Activated naive CD4-positive, alpha-beta T cell treated with anti-CD3 and anti-CD28 coated beads for 36 hours (primary cell): ENCODE measurements around the gene DIP2C. TPM values are rescaled to one million over a fixed set of nuclear protein-coding genes. Genes with fewer than 3 reads are reported as not detected.

Experiments
- CTCF ChIA-PET: fragments of 350-600 bp; sonication (Branson Sonifier 250); formaldehyde crosslinking; loops from one replicate; lab custom pipeline; 2021; ENCODE audit warnings: antibody characterized with exemption; lab: Charles Lee
- DNase-seq: peaks from one replicate; pipeline ENCODE4 v3.0.0-alpha.2; 2020
- H3K27ac Mint-ChIP-seq: one replicate; pipeline ENCODE4 v1.8.0; 2021; ENCODE audit warnings: mild to moderate bottlenecking, mixed read lengths
- H3K27me3 Mint-ChIP-seq: one replicate; pipeline ENCODE4 v1.8.0; 2021; ENCODE audit warnings: low read depth, mixed read lengths
- H3K36me3 Mint-ChIP-seq: one replicate; pipeline ENCODE4 v1.8.0; 2021; ENCODE audit warnings: low read depth, mixed read lengths
- H3K4me1 Mint-ChIP-seq: one replicate; pipeline ENCODE4 v1.8.0; 2021; ENCODE audit warnings: low read depth, mixed read lengths
- H3K4me3 Mint-ChIP-seq: one replicate; pipeline ENCODE4 v1.8.0; 2021; ENCODE audit warnings: mild to moderate bottlenecking, moderate library complexity, mixed read lengths
- H3K9me3 Mint-ChIP-seq: one replicate; pipeline ENCODE4 v1.8.0; 2021; ENCODE audit warnings: mixed read lengths
- intact Hi-C: fragments of 100-400 bp; cut with micrococcal nuclease; formaldehyde crosslinking; loops from one replicate; pipeline ENCODE4 v1.15.1; 2023
- total RNA-seq, 2 experiments: library from RNA; stranded (reverse); gene quantifications; one replicate each; pipeline ENCODE4 v1.2.3, GENCODE V29; 2021

Gene DIP2C
- total RNA-seq, 2 experiments from 2014 or later: 0.67 to 0.91 TPM

DNA sequence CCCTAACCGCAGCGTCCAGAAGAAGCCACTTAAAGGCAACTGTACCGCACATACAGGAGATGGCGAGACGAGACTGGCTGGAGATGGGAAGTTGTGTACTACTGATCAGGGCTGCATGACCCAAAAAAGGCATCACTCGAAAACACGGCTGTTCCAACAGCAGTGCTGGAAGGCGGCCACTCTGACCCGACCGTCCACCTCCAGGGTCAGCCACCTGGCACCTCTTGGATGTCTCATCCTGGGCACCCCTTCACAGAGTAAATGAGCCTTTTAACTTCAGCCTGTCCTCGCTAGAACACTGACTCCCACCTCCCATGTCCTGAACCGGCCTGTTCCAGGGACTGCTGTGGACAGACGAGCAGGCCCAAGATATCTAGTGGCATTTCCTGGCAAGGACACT is 180.7 kb downstream of the DIP2C start:
- DNase-seq: no peak
- Mint-ChIP-seq H3K27ac (no peak overlapping the region), H3K4me3 (no peak overlapping the region), H3K4me1 (peaks cover 13% of the 10 kb centered on the region), H3K9me3 (no peaks in the 10 kb centered on the region), H3K36me3 (no peaks in the 10 kb centered on the region), H3K27me3 (no peaks in the 10 kb centered on the region)
- CTCF ChIA-PET: interaction anchor here (1.9 kb wide), 1 partner anchor 21 kb away, joined by 3 read pairs; no protein-coding TSS in a partner anchor
- intact Hi-C loops: no loop called here

DNA sequence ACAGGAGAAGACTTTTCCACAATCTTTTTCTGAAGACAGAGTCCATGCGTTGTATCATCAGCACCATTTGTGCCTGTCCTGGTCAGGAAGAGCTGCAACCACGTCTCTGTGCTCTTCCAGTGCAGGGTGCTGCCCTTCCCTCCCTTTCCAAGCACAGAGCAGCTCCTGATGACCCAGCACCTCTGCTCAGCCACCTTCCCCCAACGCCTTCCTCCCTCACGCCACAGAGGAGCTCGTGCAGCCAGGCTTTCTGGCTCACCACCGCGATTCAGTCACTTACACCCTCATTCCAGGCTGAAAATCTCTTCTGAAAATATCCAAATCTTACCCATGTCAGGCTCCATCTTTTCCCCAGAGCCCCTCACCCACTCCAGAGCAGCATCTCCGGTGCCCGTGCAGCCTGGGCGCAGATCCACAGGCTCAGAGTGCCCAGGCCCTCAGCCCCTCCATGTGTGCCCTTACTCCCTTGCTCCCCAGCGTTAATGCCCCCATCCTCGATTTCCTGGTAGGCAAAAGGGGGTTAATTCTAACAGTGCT is 181.5 kb downstream of the DIP2C start:
- CTCF ChIA-PET: interaction anchor here (1.9 kb wide), 1 partner anchor 20 kb away, joined by 3 read pairs; no protein-coding TSS in a partner anchor
- Mint-ChIP-seq H3K4me3 (no peak overlapping the region), H3K9me3 (no peaks in the 10 kb centered on the region), H3K36me3 (no peaks in the 10 kb centered on the region), H3K4me1 (peaks cover 10% of the 10 kb centered on the region), H3K27me3 (no peaks in the 10 kb centered on the region), H3K27ac (no peak overlapping the region)
- no peak for DNase-seq
- intact Hi-C loops: no loop called here

DNA sequence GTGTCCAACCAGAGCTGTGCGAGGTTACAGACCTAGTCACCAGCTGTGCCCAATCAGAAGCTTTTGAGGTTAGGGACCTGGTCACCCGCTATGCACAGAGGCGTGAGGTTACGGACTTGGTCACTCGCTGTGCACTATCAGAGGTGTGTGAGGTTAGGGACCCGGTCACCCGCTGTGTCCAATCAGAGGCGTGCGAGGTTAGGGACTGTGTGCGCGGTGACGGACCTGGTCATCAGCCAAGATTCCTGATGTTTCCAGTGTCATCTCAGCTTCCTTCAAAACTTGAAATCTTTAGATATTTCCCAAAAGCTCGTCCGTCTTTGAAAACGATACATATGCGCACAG is 182.1 kb downstream of the DIP2C start:
- no peaks in the 10 kb centered on the region for H3K27me3 Mint-ChIP-seq
- H3K9me3 Mint-ChIP-seq: no peaks in the 10 kb centered on the region
- CTCF ChIA-PET: no interaction called here
- H3K27ac Mint-ChIP-seq: no peak overlapping the region
- no peaks in the 10 kb centered on the region for H3K36me3 Mint-ChIP-seq
- peaks cover 17% of the 10 kb centered on the region for H3K4me1 Mint-ChIP-seq
- H3K4me3 Mint-ChIP-seq: no peak overlapping the region
- no peak for DNase-seq
- intact Hi-C loops: no loop called here

DNA sequence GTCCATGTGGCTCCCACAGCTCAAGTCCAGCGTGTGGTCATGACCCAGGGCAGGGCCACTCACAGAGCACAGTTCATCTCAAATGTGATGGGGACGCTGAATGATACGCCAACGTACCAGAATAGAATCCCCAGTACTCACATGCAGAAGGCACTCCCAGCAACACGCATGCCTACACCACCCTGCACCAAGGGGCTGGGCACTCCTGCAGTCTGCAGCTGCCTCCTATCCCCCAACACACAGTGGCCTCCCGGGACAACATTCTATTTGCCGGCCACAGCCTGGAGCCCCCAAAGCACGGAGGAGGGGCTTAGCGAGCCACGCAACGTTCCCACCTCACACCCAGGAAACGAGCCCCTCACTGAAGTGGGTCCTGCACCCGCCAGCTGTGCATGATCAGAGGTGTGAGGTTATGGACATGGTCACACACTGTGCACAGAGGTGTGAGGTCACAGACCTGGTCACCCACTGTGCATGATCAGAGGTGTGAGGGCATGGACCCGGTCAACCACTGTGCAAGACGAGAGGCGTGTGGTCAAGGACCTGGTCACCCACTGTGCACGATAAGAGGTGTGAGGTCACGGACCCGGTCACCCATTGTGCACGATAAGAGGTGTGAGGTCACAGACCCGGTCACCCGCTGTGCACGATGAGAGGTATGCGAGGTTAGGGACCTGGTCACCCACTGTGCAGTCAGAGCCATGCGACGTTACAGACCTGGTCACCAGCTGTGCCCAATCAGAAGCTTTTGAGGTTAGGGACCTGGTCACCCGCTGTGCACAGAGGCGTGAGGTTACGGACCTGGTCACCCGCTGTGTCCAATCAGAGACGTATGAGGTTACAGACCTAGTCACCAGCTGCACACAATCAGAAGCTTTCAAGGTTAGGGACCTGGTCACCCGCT is 182.8 kb downstream of the DIP2C start:
- H3K4me1 Mint-ChIP-seq: peaks cover 21% of the 10 kb centered on the region
- no peak overlapping the region for H3K4me3 Mint-ChIP-seq
- H3K36me3 Mint-ChIP-seq: no peaks in the 10 kb centered on the region
- no peaks in the 10 kb centered on the region for H3K9me3 Mint-ChIP-seq
- DNase-seq: no peak
- intact Hi-C loops: no loop called here
- H3K27ac Mint-ChIP-seq: no peak overlapping the region
- CTCF ChIA-PET: no interaction called here
- no peaks in the 10 kb centered on the region for H3K27me3 Mint-ChIP-seq

DNA sequence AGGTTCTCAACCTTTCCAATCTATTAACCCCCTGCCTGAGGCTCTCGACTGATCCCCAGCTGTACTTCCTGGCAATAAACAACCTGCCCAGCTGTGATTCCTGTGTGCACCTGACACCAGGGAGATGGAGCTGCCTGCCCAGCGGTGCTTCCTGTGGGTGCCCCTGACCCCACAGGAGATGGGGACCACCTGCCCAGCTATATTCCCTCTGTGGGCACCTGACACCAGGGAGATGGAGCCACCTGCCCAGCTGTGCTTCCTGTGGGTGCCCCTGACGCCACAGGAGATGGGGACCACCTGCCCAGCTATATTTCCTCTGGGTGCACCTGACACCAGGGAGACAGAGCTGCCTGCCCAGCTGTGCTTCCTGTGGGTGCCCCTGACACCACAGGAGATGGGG is 184.0 kb downstream of the DIP2C start:
- CTCF ChIA-PET: interaction anchor here (1.3 kb wide), 1 partner anchor 8 kb away, joined by 3 read pairs; no protein-coding TSS in a partner anchor
- no peaks in the 10 kb centered on the region for H3K27me3 Mint-ChIP-seq
- H3K4me3 Mint-ChIP-seq: no peak overlapping the region
- no peak for DNase-seq
- peaks cover 26% of the 10 kb centered on the region for H3K4me1 Mint-ChIP-seq
- H3K27ac Mint-ChIP-seq: no peak overlapping the region
- H3K9me3 Mint-ChIP-seq: no peaks in the 10 kb centered on the region
- H3K36me3 Mint-ChIP-seq: no peaks in the 10 kb centered on the region
- intact Hi-C loops: no loop called here

DNA sequence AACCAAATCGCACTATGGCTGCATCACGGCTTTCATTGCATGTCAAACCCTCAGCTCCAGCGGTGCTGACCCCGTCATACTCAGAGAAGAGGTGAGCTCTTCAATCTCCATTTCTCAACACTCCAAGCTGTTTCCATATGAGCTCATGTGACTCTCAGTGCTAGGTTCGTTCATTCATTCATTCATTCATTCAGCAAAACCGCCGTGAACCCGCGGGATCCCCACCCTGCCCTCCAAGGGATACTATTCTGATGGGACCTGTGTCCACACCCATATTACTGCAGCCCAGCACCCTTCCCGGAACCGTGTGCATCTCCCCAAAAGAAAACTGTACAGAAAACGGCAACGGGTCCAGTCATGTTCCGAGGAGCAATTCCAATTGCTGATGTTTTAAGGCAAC is 184.7 kb downstream of the DIP2C start:
- Mint-ChIP-seq H3K9me3 (no peaks in the 10 kb centered on the region), H3K4me3 (no peak overlapping the region), H3K4me1 (peaks cover 27% of the 10 kb centered on the region), H3K27me3 (no peaks in the 10 kb centered on the region), H3K27ac (no peak overlapping the region), H3K36me3 (no peaks in the 10 kb centered on the region)
- CTCF ChIA-PET: interaction anchor here (1.3 kb wide), 1 partner anchor 8 kb away, joined by 3 read pairs; no protein-coding TSS in a partner anchor
- intact Hi-C loops: no loop called here
- no peak for DNase-seq

DNA sequence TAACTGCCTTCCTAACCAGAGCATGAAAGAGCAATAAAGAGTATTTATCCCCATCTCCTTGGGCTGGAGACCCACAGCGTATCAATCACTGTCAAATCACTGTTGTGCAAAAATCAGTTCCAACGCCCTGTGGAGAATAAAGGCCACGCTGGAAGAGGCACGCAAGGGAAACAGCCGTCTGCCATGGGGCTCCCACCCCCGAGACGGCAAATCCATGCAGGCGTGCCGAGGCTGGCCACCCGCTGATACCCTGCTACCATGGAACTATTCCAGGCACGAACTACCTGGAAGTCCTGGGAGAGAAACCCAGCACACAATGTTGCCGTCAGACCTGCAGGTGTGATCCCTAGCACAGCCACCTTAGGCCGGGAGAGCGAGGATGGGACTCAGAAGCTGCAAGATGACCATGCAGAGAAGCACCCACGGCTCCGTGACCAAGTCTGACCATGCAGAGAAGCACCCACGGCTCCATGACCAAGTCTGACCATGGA is 185.3 kb downstream of the DIP2C start:
- CTCF ChIA-PET: interaction anchor here (1.3 kb wide), 1 partner anchor 9 kb away, joined by 3 read pairs; no protein-coding TSS in a partner anchor
- Mint-ChIP-seq H3K27me3 (no peaks in the 10 kb centered on the region), H3K4me3 (no peak overlapping the region), H3K9me3 (no peaks in the 10 kb centered on the region), H3K27ac (no peak overlapping the region), H3K36me3 (no peaks in the 10 kb centered on the region), H3K4me1 (peaks cover 29% of the 10 kb centered on the region)
- no peak for DNase-seq
- intact Hi-C loops: no loop called here

DNA sequence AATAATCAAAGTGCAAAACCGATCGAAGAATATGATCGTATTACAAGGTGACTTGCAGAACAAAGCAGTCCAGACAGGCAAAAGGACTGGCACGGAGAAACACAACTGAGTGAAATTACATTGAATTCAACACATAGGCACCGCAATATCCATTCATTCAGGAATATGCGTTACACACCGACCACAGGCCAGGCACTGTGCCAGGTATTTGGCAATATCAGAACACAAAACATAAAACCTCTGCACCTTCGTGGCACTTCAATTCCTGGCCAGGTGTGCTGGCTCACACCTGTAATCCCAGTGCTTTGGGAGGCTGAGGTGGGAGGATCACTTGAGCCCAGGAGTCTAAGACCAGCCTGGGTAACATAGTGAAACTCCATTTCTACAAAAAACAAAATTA is 187.9 kb downstream of the DIP2C start:
- intact Hi-C loops: no loop called here
- Mint-ChIP-seq H3K4me3 (no peak overlapping the region), H3K4me1 (peaks cover 29% of the 10 kb centered on the region), H3K27me3 (no peaks in the 10 kb centered on the region), H3K9me3 (no peaks in the 10 kb centered on the region), H3K36me3 (no peaks in the 10 kb centered on the region), H3K27ac (no peak overlapping the region)
- CTCF ChIA-PET: interaction anchor here (2.2 kb wide), 1 partner anchor 10 kb away, joined by 12 read pairs; no protein-coding TSS in a partner anchor
- no peak for DNase-seq

DNA sequence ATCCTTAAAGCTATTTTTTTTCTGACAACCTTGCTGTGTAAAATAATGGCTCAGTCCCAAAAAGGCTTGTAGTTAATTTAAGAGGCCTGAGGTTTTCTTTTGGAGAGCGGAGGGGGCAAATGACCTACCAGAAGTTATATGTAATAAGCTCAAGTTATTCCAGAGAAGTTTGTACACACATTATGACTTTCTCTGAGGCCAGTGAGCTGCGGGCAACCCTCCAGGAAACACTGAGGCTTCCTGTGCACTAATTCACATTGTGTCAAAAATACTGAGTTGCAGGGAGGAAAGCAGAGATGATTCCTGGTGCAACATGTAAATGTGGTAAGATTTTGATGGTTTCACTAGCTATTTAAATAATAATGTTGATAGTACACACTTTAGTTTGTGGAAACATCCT is 188.6 kb downstream of the DIP2C start:
- Mint-ChIP-seq H3K4me1 (peaks cover 29% of the 10 kb centered on the region), H3K27me3 (no peaks in the 10 kb centered on the region), H3K9me3 (no peaks in the 10 kb centered on the region), H3K4me3 (no peak overlapping the region), H3K36me3 (no peaks in the 10 kb centered on the region), H3K27ac (no peak overlapping the region)
- intact Hi-C loops: no loop called here
- CTCF ChIA-PET: interaction anchor here (0.6 to 1.0 kb wide), 3 partner anchors 10 to 163 kb away, joined by 3 to 5 read pairs (median 5); no protein-coding TSS in a partner anchor
- DNase-seq: peak; percentile 26

DNA sequence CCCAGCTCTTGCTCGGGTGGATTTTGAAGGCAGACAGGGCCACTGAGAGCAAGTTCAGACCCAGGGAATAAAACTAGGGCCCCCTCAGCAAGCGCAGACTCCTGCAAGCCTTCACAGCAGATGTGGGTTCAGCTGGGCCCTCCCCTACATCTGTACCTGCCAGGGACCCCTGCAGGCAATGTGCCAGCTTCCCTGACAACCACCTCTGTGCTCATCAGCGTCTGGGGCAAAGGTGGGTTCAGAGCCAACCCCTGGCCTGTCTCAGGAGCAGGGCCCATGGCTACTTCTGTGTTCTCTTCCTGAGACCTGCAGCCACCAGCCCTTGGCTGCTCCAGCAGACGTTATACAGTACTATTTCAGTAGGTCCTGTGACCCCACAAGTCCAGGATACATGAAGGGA is 189.5 kb downstream of the DIP2C start:
- Mint-ChIP-seq H3K4me3 (no peak overlapping the region), H3K27ac (no peak overlapping the region), H3K4me1 (peaks cover 29% of the 10 kb centered on the region), H3K9me3 (no peaks in the 10 kb centered on the region), H3K36me3 (no peaks in the 10 kb centered on the region), H3K27me3 (no peaks in the 10 kb centered on the region)
- DNase-seq: no peak
- CTCF ChIA-PET: interaction anchor here (1.0 kb wide), 2 partner anchors 10 to 12 kb away, joined by 3 to 5 read pairs; no protein-coding TSS in a partner anchor
- intact Hi-C loops: no loop called here

DNA sequence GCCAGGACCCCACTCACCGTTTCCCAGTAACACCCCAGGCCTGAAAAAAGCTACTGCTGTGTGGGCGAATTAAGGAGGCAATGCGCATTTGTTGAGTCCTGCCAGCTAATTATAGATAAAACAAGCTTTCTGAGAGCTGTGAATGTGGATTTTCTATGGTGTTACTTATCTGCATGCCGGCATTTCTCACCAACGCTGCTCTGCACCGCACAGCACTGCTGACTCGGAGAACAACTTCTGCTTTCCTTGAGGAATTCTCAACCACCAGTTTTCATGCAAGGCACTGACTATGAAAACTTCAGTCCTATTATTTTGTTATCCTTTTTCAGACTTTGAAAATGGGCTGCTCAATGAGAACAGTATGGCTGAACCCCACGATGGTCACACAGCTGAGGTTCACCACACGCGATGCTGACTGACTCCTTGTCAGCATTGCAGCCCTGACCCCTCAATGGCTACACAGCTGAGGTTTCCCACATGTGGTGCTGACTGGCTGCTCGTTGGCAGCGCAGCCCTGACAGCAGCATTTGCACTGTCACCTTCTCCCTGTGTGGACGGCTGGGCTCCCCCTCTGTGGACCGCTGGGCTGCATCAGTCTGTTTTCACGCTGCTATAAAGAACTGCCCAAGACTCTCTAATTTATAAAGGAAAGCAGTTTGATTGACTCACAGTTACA is 190.6 kb downstream of the DIP2C start:
- Mint-ChIP-seq H3K9me3 (no peaks in the 10 kb centered on the region), H3K36me3 (no peaks in the 10 kb centered on the region), H3K27ac (no peak overlapping the region), H3K4me1 (peaks cover 29% of the 10 kb centered on the region), H3K4me3 (no peak overlapping the region), H3K27me3 (no peaks in the 10 kb centered on the region)
- intact Hi-C loops: no loop called here
- no peak for DNase-seq
- CTCF ChIA-PET: interaction anchor here (2.6 kb wide), 1 partner anchor 12 kb away, joined by 6 read pairs; no protein-coding TSS in a partner anchor

DNA sequence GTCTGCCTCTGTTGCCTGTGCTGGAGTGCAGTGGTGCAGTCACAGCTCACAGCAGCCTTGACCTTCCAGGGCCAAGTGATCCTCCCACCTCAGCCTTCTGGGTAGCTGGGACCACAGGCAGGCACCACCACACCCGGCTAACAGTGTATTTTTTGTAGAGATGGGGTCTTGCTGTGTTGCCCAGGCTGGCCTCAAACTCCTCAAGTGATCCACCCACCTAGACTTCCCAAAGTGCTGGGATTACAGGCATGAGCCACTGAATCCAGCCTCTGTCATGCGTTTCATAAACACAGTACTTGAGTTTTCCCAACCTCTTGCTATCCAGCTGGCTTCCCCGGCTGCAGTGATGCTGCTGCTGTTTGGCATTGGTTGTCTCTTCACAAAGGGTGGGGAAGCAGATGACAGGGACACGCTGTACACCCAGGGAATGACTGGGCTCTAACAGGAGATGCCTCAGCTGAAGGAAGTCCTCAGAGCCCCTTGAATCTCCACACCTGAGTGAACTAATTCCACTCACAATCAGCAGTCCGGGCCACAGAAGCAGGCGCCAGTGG is 191.5 kb downstream of the DIP2C start:
- no peak for DNase-seq
- H3K9me3 Mint-ChIP-seq: no peaks in the 10 kb centered on the region
- peaks cover 28% of the 10 kb centered on the region for H3K4me1 Mint-ChIP-seq
- CTCF ChIA-PET: interaction anchor here (2.6 kb wide), 1 partner anchor 13 kb away, joined by 6 read pairs; no protein-coding TSS in a partner anchor
- no peaks in the 10 kb centered on the region for H3K27me3 Mint-ChIP-seq
- no peak overlapping the region for H3K27ac Mint-ChIP-seq
- intact Hi-C loops: no loop called here
- H3K4me3 Mint-ChIP-seq: no peak overlapping the region
- H3K36me3 Mint-ChIP-seq: no peaks in the 10 kb centered on the region
